Measurements from ENCODE around the gene ECM2.

ECM2 gene

GRCh38 chr9:92562461-92562967 lies 26.7 kb upstream of the ECM2 start:
- no peak overlapping the region for H3K4me3 ChIP-seq (ENCODE audit: low read depth, low read length)
- TF ChIP-seq, protein P1, sequence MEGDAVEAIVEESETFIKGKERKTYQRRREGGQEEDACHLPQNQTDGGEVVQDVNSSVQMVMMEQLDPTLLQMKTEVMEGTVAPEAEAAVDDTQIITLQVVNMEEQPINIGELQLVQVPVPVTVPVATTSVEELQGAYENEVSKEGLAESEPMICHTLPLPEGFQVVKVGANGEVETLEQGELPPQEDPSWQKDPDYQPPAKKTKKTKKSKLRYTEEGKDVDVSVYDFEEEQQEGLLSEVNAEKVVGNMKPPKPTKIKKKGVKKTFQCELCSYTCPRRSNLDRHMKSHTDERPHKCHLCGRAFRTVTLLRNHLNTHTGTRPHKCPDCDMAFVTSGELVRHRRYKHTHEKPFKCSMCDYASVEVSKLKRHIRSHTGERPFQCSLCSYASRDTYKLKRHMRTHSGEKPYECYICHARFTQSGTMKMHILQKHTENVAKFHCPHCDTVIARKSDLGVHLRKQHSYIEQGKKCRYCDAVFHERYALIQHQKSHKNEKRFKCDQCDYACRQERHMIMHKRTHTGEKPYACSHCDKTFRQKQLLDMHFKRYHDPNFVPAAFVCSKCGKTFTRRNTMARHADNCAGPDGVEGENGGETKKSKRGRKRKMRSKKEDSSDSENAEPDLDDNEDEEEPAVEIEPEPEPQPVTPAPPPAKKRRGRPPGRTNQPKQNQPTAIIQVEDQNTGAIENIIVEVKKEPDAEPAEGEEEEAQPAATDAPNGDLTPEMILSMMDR (IDR thresholded peaks at IDR 0.05; ENCODE audit: insufficient read depth, low read depth, low read length, missing control alignments), result no peak
- DNase-seq (ENCODE audit: low read depth), result no peak

- H3K4me3 ChIP-seq (ENCODE audit: low read depth, low read length), result no peak overlapping the region
- no peak for DNase-seq (ENCODE audit: low read depth)
Measured at GRCh38 chr9:92561374-92562330, 25.9 kb upstream of the ECM2 start.

DNA sequence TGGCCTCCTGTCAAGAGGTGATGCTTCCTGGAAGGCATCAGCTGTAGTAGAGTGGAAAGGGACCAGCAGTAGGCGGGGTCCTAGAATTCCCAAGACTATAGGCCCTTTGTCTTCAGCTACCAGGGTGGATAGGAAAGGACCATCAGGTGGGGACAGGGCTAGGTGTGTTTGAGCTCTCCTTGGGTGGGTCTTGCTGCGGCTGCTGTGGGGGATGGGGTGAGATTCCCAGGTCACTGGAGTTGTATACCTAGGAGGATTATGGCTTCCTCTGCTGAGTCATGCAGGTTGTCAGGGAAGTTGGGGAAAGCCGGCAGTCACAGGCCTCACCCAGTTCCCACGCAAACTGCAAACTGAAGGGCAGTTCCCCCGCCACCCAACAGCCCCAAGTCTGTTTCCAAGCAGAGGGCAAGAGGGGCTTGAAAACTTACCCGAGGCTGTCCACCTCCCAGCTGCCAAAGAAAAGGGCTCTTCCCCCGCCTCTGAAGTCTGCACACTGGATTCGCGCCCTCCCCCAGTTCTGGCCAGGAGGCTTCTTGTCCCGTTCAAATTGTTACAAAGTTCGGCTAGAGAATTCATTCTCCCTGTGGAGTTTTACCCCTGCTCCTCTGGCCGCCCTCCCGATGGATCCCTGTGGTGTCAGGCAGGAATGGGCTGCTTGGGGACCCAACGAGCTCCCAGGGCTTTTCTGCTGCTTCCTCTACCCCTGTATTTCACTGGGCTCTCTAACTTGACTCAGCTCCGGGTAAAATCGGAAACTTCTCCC lies 23.0 kb upstream of the ECM2 start:
- H3K4me3 ChIP-seq (ENCODE audit: low read depth, low read length), result no peak overlapping the region
- TF ChIP-seq, protein P1 (IDR thresholded peaks at IDR 0.05; ENCODE audit: insufficient read depth, low read depth, low read length, missing control alignments), result no peak
- no peak for DNase-seq (ENCODE audit: low read depth)

More at GRCh38 chr9:92561374-92562330, 25.9 kb upstream of the ECM2 start:
- TF ChIP-seq, protein P1 (IDR thresholded peaks at IDR 0.05; ENCODE audit: insufficient read depth, low read depth, low read length, missing control alignments), result no peak

- TF ChIP-seq, protein P1 (IDR thresholded peaks at IDR 0.05; ENCODE audit: insufficient read depth, low read depth, low read length, missing control alignments), result no peak
- no peak for DNase-seq (ENCODE audit: low read depth)
Measured at GRCh38 chr9:92550765-92551164, 15.0 kb upstream of the ECM2 start.

DNA sequence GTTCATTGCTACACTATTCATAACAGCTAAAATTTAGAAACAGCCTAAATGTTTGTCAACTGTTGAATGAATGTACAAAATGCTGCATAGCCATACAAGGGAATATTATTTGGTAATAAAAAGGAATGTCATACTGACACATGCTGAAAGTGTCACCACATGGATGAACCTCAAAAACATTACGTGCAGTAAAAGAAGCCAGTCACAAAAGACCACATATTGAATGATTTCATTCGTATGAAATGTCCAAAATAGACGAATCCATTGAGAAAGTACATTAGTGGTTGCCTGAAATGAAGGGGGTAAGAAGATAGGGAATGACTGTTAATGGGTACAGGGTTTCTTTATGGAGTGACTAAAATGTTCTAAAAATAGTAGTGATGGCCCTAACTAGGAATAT lies 11.6 kb upstream of the ECM2 start:
- H3K4me3 ChIP-seq (ENCODE audit: low read depth, low read length), result no peak overlapping the region
- TF ChIP-seq, protein P1 (IDR thresholded peaks at IDR 0.05; ENCODE audit: insufficient read depth, low read depth, low read length, missing control alignments), result no peak
- no peak for DNase-seq (ENCODE audit: low read depth)

More at GRCh38 chr9:92550765-92551164, 15.0 kb upstream of the ECM2 start:
- no peak overlapping the region for H3K4me3 ChIP-seq (ENCODE audit: low read depth, low read length)

- DNase-seq (ENCODE audit: low read depth), result no peak
- H3K4me3 ChIP-seq (ENCODE audit: low read depth, low read length), result no peak overlapping the region
- TF ChIP-seq, protein P1 (IDR thresholded peaks at IDR 0.05; ENCODE audit: insufficient read depth, low read depth, low read length, missing control alignments), result no peak
Measured at GRCh38 chr9:92545002-92545510, 9.3 kb upstream of the ECM2 start.
